ENCODE results near the gene HOGA1.

The HOGA1 gene

GRCh38 chr10:97601268-97602215, 17.4 kb downstream of the HOGA1 start:
- TF ChIP-seq GABPA (IDR thresholded peaks at IDR 0.05; ENCODE audit: low read depth) = no peak
- no peak for TF ChIP-seq CTCF (IDR thresholded peaks at IDR 0.05; ENCODE audit: insufficient read depth, low read length)
- TF ChIP-seq SPI1 (IDR thresholded peaks at IDR 0.05; ENCODE audit: borderline replicate concordance, low read depth) = no peak
- TF ChIP-seq POLR2AphosphoS5 (IDR thresholded peaks at IDR 0.05; ENCODE audit: low read depth) = no peak
- Histone ChIP-seq H3K27me3 (ENCODE audit: insufficient read depth, poor library complexity, severe bottlenecking) (no peaks in the 10 kb centered on the region), H3K27ac (replicated peaks) (no peak overlapping the region), H3K4me3 (replicated peaks; ENCODE audit: insufficient read depth, low read length) (no peak overlapping the region)
- no peak for DNase-seq (ENCODE audit: low read depth in 1 of 2, low spot score in 1 of 2)

DNA sequence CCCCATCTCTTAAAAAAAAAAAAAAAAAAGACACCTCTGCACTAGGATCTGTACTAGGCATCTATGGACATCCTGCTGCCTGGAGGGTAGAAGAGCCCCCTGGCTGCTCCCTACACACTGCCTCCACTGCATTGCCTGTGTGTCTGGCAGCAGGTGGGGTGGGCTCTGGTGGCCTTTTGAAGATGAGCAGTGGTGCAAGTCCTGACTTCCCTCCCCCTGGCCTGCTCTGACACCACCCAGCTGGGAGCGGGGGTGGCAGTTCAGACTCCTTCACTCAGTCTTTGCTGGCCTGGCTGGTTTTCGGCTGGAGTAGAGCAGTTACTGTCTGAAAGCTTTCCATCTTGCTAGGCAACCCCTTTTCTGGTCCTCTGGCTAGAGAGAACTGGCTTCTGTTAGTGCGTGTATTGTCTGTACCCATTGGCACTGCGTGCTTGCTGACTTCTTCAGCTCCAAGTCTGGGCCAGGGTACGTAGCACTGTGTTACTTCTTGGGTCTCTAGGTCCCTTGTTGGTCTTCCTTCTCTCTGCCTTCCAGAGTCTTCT, 23.0 kb downstream of the HOGA1 start:
- no peak for DNase-seq (ENCODE audit: low read depth in 1 of 2, low spot score in 1 of 2)
- Histone ChIP-seq H3K27ac (replicated peaks) (no peak overlapping the region), H3K4me3 (replicated peaks; ENCODE audit: insufficient read depth, low read length) (no peak overlapping the region), H3K27me3 (ENCODE audit: insufficient read depth, poor library complexity, severe bottlenecking) (no peaks in the 10 kb centered on the region)
- TF ChIP-seq, protein P1, sequence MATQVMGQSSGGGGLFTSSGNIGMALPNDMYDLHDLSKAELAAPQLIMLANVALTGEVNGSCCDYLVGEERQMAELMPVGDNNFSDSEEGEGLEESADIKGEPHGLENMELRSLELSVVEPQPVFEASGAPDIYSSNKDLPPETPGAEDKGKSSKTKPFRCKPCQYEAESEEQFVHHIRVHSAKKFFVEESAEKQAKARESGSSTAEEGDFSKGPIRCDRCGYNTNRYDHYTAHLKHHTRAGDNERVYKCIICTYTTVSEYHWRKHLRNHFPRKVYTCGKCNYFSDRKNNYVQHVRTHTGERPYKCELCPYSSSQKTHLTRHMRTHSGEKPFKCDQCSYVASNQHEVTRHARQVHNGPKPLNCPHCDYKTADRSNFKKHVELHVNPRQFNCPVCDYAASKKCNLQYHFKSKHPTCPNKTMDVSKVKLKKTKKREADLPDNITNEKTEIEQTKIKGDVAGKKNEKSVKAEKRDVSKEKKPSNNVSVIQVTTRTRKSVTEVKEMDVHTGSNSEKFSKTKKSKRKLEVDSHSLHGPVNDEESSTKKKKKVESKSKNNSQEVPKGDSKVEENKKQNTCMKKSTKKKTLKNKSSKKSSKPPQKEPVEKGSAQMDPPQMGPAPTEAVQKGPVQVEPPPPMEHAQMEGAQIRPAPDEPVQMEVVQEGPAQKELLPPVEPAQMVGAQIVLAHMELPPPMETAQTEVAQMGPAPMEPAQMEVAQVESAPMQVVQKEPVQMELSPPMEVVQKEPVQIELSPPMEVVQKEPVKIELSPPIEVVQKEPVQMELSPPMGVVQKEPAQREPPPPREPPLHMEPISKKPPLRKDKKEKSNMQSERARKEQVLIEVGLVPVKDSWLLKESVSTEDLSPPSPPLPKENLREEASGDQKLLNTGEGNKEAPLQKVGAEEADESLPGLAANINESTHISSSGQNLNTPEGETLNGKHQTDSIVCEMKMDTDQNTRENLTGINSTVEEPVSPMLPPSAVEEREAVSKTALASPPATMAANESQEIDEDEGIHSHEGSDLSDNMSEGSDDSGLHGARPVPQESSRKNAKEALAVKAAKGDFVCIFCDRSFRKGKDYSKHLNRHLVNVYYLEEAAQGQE (IDR thresholded peaks at IDR 0.05; ENCODE audit: insufficient replicate concordance, low read depth) = no peak
- TF ChIP-seq SPI1 (IDR thresholded peaks at IDR 0.05; ENCODE audit: borderline replicate concordance, low read depth) (no peak), POLR2AphosphoS5 (IDR thresholded peaks at IDR 0.05; ENCODE audit: low read depth) (no peak), CTCF (IDR thresholded peaks at IDR 0.05; ENCODE audit: insufficient read depth, low read length) (no peak), GABPA (IDR thresholded peaks at IDR 0.05; ENCODE audit: low read depth) (no peak)

- Histone ChIP-seq H3K4me3 (replicated peaks; ENCODE audit: insufficient read depth, low read length) (no peak overlapping the region), H3K27me3 (ENCODE audit: insufficient read depth, poor library complexity, severe bottlenecking) (no peaks in the 10 kb centered on the region), H3K27ac (replicated peaks) (no peak overlapping the region)
- TF ChIP-seq SPI1 (IDR thresholded peaks at IDR 0.05; ENCODE audit: borderline replicate concordance, low read depth) (no peak), CTCF (IDR thresholded peaks at IDR 0.05; ENCODE audit: insufficient read depth, low read length) (no peak), POLR2AphosphoS5 (IDR thresholded peaks at IDR 0.05; ENCODE audit: low read depth) (no peak), GABPA (IDR thresholded peaks at IDR 0.05; ENCODE audit: low read depth) (no peak)
- TF ChIP-seq, protein P1 (IDR thresholded peaks at IDR 0.05; ENCODE audit: insufficient replicate concordance, low read depth) = no peak
- no peak for DNase-seq (ENCODE audit: low read depth in 1 of 2, low spot score in 1 of 2)
Observed at GRCh38 chr10:97608991-97609561, 24.9 kb downstream of the HOGA1 start.

All from HL-60 (cell line).